DMS 273 treated with DMSO at 0.1 percent for 48 hours (cell line): ENCODE results near the gene SERPIND1.
"Not testable (repeated sequence)": the region's sequence is repeated elsewhere in the genome, so short reads cannot be mapped to it uniquely, and the experiment has no call there.

Experiments
- DNase-seq: peaks from one replicate; lab custom pipeline; 2025; lab: John Stamatoyannopoulos, UW

Gene SERPIND1

GRCh38 chr22:20815477-20816050 lies 41.7 kb downstream of the SERPIND1 start:
- DNase-seq, result no peak

GRCh38 chr22:20816559-20816958 lies 42.6 kb downstream of the SERPIND1 start:
- DNase-seq, result no peak

- no peak for DNase-seq
Measured at GRCh38 chr22:20818471-20818870, 44.6 kb downstream of the SERPIND1 start.

- DNase-seq, result no peak
Measured at GRCh38 chr22:20819471-20819870, 45.6 kb downstream of the SERPIND1 start.

GRCh38 chr22:20821717-20822239 lies 47.9 kb downstream of the SERPIND1 start:
- DNase-seq, result not testable (repeated sequence)

GRCh38 chr22:20822240-20822639 lies 48.3 kb downstream of the SERPIND1 start:
- DNase-seq, result no peak

- DNase-seq, result no peak
Measured at GRCh38 chr22:20823264-20823663, 49.4 kb downstream of the SERPIND1 start.

- not testable (repeated sequence) for DNase-seq
Measured at GRCh38 chr22:20825216-20825615, 51.3 kb downstream of the SERPIND1 start.

DNA sequence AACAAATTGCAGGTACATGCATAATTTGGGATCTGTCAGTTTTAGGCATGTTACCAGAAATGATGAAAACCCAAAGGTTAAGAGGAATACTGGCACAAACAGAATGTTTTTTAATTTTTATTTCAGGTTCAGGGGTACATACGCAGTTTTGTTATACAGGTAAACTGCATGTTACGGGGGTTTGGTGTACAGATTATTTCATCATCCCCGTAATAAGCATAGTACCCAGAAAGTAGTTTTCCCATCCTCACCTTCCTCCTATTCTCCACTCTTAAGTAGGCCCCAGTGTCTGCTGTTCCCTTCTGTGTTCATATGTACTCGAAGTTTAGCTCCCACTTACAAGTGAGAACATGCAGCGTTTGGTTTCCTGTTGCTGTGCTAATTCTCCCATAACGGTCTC lies 51.7 kb downstream of the SERPIND1 start:
- DNase-seq, result no peak

DNA sequence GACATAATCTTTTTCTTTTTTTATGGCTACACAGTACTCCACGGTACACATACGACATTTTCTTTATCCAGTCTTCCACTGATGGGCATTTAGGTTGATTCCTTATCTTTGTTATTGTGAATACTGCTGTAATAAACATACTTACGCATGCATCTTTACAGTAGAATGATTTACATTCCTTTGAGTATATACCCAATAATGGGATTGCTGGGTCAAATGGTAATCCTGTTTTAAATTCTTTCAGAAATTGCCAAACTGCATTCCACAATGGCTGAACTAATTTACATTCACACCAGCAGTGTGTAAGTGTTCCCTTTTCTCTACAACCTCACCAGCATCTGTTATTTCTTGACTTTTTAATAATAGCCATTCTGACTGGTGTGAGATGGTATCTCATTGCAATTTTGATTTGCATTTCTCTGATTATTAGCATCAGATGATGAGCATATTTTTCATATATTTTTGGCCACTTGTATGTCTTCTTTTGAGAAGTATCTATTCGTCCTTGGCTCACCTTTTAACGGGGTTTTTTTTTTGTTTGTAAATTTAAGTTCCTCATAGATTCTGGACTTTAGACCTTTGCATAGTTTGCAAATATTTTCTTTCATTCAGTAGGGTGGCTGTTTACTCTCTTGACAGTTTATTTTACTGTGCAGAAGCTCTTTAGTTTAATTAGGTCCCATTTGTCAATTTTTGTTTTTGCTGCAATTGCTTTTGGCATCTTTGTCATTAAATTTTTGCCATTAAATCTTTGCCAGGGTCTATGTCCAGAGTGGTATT lies 52.6 kb downstream of the SERPIND1 start:
- not testable (repeated sequence) for DNase-seq

GRCh38 chr22:20829491-20830134 lies 55.7 kb downstream of the SERPIND1 start:
- DNase-seq, result no peak

GRCh38 chr22:20833225-20833665 lies 59.3 kb downstream of the SERPIND1 start:
- DNase-seq, result no peak

- DNase-seq, result no peak
Measured at GRCh38 chr22:20834206-20834605, 60.3 kb downstream of the SERPIND1 start.

DNA sequence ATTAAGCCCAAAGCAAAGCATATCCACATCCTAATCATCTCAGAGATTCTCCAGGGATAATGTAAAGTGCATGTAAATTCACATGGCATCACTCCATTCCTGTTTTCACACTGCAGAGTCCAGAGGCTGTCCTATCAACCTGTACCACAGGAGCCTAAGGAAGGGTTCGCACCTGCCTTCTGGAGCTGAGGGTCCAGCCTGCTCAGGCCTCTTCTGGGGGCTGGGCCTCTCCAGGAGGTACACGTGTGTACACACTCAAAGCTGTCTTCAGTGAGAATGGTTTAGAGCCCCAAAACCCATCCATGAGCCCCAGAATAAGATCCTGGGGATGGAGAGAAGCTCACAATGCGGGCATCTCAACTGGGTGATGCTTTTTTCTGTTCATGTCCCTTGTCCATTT lies 60.8 kb downstream of the SERPIND1 start:
- no peak for DNase-seq
